HG02623 (cell line): Measurements from ENCODE around the gene VSTM2B.
"Not testable (repeated sequence)": the region's sequence is repeated elsewhere in the genome, so short reads cannot be mapped to it uniquely, and the experiment has no call there.

Experiments
- ATAC-seq: cut with Tn5 transposase; IDR thresholded peaks from one replicate; pipeline ENCODE4 v1.9.1; 2021; ENCODE audit warnings: moderate library complexity; ENCODE audit not compliant: unreplicated experiment

Gene VSTM2B

DNA sequence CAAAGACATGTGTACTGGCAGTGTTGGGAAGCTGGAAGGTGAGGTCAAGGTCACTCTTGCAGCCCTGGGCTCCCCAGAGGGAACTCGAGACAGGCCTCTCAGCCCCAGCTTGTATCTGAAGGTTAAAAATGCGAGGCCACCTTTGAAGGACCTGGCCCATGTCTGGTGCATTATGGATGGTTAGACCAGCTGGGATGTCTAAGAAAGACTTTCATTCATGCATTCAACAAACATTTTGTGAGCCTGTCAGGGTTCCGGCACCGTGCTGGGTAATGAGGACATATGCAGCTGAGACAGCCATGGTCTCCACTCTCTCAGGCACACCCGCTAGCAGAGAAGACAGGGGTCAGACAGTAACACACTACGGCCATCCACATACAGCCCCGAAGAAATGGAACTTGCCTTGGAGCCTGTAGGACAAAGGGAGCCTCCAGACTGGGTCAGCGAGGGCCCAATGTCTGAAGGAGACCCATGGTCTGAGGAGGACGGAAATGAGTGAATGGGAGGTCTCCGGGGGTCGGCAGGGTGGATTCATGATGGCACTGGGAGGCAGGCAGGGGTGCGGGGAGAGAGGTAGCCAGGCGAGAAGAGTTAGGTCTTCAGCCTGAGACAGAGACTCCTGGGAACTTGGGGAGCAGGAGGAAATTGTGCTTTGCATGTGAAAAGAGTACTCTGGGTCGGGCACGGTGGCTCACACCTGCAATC is 19.0 kb downstream of the VSTM2B start:
- ATAC-seq = no peak

DNA sequence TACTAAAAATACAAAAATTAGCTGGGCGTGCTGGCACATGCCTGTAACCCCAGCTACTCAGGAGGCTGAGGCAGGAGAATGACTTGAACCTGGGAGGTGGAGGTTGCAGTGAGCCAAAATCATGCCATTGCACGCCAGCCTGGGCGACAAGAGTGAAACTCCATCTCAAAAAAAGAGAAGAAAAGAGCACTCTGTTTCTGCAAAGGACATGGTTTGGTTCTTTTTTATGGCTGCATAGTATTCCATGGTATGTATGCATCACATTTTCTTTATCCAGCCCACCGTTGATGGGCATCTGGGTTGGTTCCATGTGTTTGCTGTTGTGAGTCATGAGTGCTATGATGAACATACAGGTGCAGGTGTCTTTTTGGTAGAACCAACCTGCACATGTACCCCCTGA is 19.7 kb downstream of the VSTM2B start:
- not testable (repeated sequence) for ATAC-seq

DNA sequence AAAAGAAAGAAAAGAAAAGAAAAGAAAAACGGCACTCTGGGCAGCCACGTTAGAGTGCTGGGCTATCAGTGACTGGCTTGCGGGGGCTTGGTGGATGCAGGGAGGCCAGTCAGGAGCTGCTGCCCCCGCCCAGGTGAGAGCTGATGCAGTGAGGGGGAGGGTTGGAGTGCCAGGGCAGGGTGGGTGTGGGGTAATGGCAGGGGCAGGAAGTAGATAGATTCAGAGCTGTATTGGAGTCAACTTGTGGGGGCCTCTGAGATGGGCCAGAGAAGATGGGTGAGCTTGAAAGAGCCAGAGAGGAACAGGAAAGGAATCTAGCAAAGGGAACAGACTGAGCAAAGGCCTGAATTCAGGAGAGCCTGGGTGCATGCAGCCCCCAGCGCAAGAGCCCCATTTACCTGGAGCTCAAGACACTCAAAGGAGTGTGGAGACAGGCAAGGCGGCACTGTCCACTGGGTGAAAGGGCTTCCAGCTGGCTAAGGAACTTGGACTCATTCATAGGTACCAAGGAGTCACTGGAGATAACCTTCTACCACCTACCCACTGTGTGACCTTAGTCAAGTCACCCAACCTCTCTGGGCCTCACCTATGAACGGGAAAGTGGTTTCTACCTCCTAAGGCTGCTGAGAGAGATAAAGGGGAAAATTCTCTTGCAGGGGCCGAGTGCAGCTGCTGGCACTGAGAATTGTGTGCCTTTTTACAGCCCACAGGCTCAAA is 20.2 kb downstream of the VSTM2B start:
- no peak for ATAC-seq

DNA sequence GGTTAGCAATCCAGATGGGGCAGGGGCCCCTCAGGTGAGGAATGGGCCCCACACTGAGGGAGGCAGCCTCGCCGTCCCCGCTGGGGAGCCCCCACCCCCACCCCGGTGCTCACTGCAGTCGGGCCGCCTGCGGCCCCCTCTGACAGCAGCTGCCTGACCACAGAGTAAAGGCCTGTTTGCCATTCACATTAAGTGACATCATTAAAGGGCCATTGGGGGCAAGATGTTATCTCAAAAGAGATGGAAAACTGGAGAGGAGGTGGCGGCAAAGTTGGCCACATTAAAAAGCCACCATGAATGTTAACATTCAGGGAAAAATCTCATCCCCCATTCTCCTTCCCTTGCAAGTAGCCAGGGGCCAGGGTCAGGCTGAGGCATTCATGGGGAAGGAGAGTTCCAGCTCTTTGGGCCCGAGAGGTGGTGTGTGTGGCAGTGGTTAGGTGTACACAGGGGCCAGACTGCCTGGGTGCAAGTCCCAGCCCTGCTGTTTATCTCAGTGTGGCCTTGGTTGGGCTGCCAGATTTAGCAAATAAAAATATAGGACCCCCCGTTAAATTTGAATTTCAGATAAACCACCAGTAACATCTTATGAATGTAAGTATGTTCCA is 20.9 kb downstream of the VSTM2B start:
- no peak for ATAC-seq

DNA sequence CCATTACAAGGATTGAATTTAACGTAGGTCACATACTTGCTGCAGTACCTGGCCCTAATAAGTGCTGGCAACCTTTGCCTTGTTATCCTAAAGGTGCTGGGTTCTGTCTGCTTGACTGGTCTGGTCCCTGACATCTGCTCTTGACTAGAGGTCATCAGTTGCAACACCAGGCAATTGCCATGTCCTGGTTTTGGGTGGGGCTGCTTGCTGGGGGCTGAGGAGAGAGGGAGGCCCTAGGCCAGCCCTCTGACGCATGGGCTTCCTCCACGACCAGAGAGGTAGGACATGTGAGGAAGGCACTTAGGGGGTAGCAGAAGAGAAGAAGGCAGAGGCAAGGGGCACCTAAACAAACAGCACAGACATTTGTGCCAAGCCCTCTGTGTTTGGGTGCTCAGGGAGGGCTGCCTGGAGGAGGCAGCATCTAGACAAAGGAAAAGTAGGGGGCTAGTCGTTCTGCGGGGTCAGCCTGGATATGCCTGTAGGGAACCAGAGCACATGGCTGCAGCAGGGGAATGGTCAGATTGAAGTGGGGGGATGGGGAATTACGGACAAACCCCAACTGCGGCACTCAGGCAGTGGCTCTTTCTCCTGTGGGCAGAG is 21.7 kb downstream of the VSTM2B start:
- ATAC-seq = no peak

DNA sequence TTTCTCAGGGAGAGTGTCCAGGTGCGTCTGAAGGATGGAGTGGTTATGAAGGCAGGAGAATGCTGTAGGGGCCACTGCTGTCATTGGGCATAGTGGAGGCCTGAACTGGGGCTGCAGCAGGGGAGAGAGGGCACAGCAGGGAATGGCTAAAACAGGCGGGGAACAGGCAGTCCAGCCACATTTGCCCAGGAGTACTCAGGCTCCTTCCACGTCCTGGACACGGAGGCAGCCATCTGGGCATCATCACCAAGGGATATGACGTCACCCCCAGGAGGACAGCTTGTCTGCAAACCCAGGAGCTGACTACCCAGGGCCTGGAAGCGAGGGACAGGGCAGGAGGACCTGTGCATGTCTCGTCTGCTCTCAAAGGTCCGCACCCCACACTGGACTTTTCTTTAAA is 22.2 kb downstream of the VSTM2B start:
- ATAC-seq = no peak

DNA sequence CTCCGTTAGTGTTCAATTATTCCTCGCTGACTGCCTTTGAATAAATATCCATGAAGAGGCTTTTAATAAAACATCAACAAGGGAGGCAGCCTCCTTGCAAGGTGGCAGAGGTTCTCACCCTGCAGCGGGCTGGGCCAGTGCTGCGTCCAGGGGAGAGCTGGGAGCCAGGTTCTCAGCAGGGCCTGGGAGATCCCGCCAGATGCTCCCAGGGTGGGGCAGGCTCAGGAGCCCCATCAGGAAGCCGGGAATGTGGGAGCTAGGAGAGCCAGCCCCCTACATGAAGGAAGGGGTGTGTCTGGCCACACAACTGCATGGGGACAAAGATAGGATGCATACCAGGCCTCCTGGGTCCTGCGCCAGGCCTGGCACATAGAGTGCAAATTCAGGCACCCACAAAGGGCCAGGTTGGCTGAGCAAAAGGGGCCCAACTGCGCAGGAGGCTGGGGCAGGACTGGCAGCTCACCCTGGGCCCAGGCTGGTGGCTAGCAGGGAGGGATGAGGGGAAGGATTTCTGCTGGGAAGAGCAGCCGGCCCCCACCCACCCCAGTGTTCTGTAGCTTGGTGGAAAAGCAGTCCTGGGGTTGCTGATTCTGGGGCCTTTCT is 22.8 kb downstream of the VSTM2B start:
- no peak for ATAC-seq

DNA sequence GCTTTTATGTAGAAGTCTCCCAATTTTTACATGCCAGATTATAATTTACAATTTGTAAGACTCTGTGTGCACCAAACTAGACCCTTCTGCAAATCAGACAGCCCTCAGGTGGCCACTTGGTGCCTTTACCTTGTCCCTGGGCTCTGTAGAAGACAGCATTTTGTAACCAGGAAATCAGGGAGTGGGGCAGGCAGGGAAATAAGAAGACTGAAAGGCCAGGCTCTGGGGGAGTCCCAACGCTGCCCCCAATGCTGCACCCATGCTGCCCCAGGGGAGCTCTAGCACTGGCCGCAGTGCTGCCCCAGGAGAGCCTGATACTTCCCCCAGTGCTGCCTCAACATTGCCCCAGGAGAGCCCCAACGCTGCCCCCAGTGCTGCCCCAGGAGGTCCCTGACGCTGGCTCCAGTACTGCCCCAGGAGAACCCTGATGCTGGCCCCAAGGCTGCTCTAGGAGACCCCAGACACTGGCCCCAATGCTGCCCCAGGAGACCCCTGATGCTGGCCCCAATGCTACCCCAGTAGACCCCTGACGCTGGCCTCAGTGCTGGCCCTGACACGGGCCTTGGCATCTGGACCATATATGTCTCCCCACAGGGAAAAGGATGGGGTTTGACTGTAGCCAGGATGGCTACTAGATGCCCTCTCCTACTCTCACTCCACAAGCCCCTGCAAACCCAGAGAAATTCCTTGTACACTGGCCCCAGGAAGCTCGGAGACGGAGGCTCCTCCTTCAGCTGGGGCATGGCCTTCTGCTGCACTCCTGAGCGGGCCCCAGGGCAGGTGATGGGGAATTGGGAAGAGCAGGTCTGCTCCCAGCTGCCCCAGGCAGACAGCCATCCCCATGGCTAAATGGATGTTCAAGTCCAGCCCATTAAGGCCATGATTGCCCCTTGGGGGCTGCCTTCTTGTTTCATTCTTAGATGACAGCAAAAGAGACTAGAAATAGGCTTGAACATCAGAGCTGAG is 23.6 kb downstream of the VSTM2B start:
- no peak for ATAC-seq

DNA sequence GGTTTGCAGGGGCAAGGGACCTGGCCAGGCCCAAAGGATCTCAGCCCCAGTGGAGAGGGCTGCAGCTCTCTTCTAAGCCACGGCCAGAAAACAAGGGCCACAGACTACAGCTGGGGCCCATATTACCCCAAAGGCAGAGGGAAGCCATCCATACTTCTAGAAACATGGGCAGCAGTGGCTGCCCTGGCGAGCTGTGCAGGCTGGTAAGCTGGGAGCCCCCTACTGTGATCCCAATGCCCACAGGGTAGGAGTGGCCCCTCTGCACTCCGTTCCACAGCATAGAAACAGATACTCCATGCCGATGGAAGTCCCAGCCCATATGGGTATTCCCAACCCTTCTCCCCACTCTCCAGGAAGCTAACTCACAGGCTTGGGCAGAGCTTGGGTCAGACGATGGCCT is 25.1 kb downstream of the VSTM2B start:
- no peak for ATAC-seq

DNA sequence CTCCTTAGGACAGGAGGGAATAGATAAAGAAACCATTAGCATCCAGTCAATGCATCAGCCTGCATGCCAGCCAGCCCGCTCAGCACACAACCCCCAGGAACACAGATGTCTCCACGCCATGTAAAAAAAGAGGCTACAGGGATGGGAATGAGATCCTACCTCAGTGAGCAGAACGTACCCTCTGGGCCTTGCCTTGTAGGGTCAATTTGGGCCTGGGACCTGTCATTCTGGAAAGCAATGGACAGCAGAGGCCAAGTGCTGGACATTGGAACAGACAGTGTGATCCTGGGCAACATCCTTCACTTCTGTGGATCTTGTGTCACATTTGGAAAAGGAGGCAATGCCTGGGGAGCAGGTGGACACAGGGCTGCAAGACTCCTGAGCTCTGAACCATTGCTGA is 26.0 kb downstream of the VSTM2B start:
- no peak for ATAC-seq

DNA sequence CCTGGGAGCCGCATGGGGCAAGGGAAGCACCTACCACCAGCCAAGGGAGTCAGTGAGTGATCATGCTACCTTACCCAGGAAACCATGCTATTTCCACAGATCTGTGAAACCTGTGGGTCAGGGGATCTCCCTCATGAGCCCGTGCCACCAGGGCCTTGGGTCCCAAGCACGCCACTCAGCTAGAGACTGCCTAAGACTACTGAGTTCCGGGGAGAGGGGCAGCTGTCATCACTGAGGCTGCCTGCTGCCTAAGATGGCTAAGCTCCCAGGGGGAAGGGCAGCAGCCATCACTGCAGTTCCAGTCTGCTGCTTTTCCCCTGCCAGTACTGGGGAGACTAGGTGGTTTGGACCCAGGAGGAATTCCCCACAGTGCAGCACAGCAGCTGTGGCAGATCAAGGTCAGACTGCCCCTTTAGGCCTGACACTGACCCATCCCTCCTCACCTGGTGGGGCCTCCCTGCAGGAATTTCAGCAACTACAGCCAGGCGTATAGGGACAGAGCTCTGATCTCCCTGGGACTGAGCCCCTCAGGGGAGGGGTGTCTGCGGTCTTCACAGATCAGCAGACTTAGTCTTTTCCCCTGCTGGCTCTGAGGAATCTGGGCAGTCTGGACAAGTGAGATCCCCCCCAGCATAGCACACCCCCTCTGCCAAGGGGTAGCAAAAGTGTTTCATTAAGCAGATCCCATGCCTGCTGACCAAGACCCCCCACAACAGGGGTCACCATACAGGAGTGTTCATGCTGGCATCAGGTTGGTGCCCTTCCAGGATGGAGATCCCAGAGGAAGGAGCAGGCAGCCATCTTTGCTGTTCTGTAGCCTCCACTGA is 26.9 kb downstream of the VSTM2B start:
- no peak for ATAC-seq

DNA sequence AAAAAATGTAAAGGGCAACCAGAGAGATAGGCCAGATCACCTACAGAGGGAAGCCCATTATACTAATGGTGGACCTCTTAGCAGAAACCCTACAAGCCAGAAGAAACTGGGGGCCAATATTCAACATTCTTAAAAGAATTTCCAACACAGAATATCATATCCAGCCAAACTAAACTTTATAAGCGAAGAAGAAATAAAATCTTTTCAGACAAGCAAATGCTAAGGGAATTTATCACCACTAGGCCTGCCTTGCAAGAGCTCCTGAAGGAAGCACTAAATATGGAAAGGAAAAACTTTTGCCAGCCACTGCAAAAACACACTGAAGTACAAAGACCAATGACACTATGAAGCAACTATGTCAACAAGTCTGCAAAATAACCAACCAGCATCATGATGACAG is 28.4 kb downstream of the VSTM2B start:
- ATAC-seq = no peak

DNA sequence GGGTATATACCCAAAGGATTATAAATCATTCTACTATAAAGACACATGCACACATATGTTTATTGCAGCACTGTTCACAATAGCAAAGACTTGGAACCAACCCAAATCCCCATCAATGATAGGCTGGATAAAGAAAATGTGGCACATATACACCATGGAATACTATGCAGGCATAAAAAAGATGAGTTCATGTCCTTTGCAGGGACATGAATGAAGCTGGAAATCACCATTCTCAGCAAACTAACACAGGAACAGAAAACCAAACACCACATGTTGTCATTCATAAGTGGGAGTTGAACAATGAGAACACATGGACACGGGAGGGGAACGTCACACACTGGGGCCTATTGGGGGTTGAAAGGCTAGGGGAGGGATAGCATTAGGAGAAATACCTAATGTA is 33.3 kb downstream of the VSTM2B start:
- not testable (repeated sequence) for ATAC-seq

DNA sequence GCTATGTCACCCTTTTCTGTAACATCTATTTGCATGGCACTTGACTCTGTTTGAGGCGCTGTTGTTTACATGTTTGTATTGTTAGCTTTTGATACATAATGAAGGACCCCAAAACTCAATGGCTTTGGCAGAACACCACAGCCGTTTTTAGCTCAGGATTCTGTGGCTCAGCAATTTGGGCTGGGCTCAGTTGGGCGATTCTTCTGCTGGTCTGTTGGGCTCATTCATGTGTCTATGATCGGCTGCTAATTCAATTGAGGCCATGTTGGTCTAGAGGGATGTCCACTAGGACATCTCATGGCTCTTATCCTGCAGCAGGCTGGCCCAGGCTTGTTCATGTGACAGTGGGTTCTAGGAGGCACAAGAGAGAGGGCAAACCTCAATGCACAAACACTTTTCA is 33.9 kb downstream of the VSTM2B start:
- ATAC-seq = no peak

DNA sequence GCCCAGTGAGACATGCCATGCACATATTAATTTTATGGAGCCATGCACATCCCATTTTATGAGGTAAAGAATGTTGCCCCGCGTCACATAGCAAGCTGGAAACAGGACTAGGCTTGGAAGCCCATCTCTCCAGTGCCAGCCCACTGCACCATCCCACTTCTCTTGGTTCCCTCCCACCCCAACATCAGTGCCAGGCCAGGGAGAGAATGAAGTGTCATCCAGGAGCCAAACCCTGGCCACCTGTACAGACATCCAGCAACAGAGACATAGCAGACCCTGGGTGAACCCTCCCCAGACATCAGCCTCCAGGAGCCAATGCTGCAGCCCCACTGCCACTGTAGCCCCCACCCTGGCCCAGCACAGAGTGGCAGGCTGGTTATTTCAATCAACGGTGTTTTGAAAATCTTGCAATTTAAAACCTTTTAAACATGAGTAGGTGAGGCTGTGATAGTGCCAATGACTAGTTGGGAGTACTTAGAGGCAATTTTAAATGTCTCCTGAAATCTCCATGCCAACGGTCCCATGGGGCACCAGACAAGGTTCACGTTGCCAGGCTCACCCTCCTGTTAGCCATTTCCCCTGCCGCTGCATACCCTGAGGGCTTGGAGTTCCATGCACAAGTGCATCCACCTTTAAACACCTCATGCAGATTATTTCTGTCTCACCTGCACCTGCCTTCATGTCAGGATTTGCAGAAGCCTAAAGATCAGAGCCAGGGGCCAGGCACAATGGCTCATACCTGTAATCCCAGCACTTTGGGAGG is 34.7 kb downstream of the VSTM2B start:
- ATAC-seq = no peak

DNA sequence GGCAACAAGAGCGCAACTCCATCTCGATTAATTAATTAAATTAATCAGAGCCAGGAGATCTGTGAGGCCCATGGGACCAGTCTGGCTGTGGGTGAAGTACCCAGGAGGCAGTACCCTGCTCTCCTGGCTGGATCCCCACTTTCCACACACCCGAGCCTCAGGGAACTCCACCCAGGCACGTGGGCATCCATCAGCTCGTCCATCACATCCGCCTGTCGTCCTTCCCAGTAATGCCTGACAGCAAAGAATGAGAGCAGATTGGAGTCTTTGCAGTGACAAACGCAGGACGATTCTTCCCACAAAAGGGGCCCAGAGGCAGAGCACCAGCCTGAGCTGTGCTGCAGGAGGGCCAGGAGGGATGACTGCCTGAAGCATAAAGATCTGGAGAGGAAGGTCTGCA is 35.8 kb downstream of the VSTM2B start:
- no peak for ATAC-seq

DNA sequence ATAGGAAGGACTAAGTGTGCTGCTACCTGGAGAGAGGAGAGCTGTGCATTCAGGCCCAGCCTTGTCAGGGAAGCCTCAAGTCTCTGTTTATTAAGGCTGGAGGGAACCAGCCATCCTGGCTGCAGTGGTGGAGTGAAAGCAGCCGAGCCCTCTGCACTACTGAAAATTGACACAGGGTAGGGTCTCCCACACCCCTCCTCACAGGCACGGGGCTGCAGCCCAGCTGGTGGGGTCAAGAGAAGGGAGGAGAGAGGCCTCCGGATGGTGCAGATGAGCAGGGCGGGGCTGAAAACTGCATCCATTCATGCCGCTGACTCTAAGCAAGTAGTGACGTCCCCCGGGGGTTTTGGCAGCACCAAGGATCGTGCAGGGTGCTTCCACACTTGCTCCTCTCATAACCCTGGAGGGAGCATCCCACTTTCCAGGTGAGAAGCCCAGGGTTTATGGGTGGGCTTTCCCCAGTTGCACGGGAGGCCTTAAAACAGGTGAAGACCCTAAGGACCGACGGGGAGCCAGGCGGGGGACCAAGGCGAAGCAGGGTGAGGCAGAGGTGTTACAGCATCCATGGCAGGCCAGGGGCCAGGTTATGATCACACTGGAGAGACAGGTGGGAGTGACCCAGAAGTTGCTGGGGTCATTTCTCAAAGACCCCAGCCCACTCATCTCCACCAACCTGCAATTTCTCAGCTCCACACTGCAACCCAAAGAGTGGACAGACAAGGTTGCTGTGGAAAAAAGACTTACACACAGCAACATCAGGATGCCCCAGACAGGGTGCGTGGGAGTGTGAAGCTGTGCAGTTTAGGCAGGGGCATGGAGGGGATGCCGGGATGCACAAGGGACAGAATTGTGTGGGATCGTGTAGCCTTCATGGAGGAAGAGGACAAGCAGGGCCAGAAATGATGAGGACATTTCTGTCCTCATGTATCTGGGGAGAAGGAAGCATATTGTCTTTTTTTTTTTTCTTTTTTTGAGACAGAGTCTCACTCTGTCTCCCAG is 36.8 kb downstream of the VSTM2B start:
- no peak for ATAC-seq
